Neural cell (in vitro differentiated cells): ENCODE measurements around the gene SLC39A3. TPM values are rescaled to one million over a fixed set of nuclear protein-coding genes. Genes with fewer than 3 reads are reported as not detected.

Experiments
- H2AFZ ChIP-seq: fragments of 200-600, 300-800 bp; sonication (generic), shearing (Covaris generic); 2 replicates; pipeline ENCODE4 v1.6.0; 2014; ENCODE audit warnings: low read depth, mild to moderate bottlenecking, antibody characterized with exemption, low read length, moderate library complexity
- H3F3A ChIP-seq: fragments of 200-600 bp; shearing (Covaris generic); 2 replicates; pipeline ENCODE4 v1.6.1; 2016; ENCODE audit warnings: mild to moderate bottlenecking, moderate library complexity, mixed read lengths, antibody characterized with exemption, low read length; ENCODE audit not compliant: insufficient read depth, poor library complexity, severe bottlenecking
- H3K27ac ChIP-seq: fragments of 200-600, 300-800 bp; sonication (generic), shearing (Covaris generic); 2 replicates; pipeline ENCODE4 v1.5.1; 2014; ENCODE audit warnings: mild to moderate bottlenecking, low read length, moderate library complexity
- H3K27me3 ChIP-seq: fragments of 300-800, 200-600 bp; sonication (generic), shearing (Covaris generic); 2 replicates; pipeline ENCODE4 v1.6.0; 2014; ENCODE audit warnings: mild to moderate bottlenecking, low read depth, low read length, moderate library complexity; ENCODE audit not compliant: insufficient read depth
- H3K36me3 ChIP-seq: fragments of 300-800, 200-600 bp; sonication (generic), shearing (Covaris generic); 2 replicates; pipeline ENCODE4 v1.5.1; 2014; ENCODE audit warnings: mild to moderate bottlenecking, antibody characterized with exemption, low read length, moderate library complexity; ENCODE audit not compliant: insufficient read depth
- H3K4me2 ChIP-seq: fragments of 300-800, 200-600 bp; sonication (generic), shearing (Covaris generic); 2 replicates; pipeline ENCODE4 v1.6.0; 2014; ENCODE audit warnings: mild to moderate bottlenecking, low read length
- H3K4me3 ChIP-seq: fragments of 300-800, 200-600 bp; sonication (generic), shearing (Covaris generic); 2 replicates; pipeline ENCODE4 v1.5.1; 2014; ENCODE audit warnings: mild to moderate bottlenecking, low read length, moderate library complexity
- H3K79me2 ChIP-seq: fragments of 200-600 bp; shearing (Covaris generic); replicated peaks from 2 replicates; pipeline ENCODE4 v1.6.0; 2014; ENCODE audit warnings: mild to moderate bottlenecking, low read length, moderate library complexity; ENCODE audit not compliant: insufficient read depth
- H3K9ac ChIP-seq: fragments of 300-800, 200-600 bp; sonication (generic), shearing (Covaris generic); 2 replicates; pipeline ENCODE4 v1.6.1; 2016; ENCODE audit warnings: mild to moderate bottlenecking, low read length, mixed read lengths
- H3K9me2 ChIP-seq: fragments of 200-600 bp; shearing (Covaris generic); 2 replicates; pipeline ENCODE4 v1.6.1; 2016; ENCODE audit warnings: mild to moderate bottlenecking, low read length, mixed read lengths; ENCODE audit not compliant: insufficient read depth
- H3K9me3 ChIP-seq: fragments of 200-600, 300-800 bp; sonication (generic), shearing (Covaris generic); 2 replicates; pipeline ENCODE4 v1.6.1; 2016; ENCODE audit warnings: mild to moderate bottlenecking, mixed run types, low read length, moderate library complexity, mixed read lengths
- H4K20me1 ChIP-seq: fragments of 200-600 bp; shearing (Covaris generic); 2 replicates; pipeline ENCODE4 v1.6.1; 2016; ENCODE audit warnings: mild to moderate bottlenecking, mixed run types; ENCODE audit not compliant: insufficient read depth
- EP300 ChIP-seq: fragments of 450-650 bp; conservative IDR thresholded peaks from 2 replicates; pipeline ENCODE4 v1.6.1; 2014; ENCODE audit warnings: antibody characterized with exemption, mild to moderate bottlenecking, moderate library complexity; ENCODE audit not compliant: poor library complexity, severe bottlenecking
- EZH2 ChIP-seq: fragments of 200-600, 300-800 bp; shearing (Covaris generic), sonication (generic); IDR thresholded peaks from 2 replicates; pipeline ENCODE4 v1.6.1; 2014; ENCODE audit warnings: antibody characterized with exemption, low read length, borderline replicate concordance, mild to moderate bottlenecking; ENCODE audit not compliant: insufficient read depth, poor library complexity, severe bottlenecking
- MXI1 ChIP-seq: fragments of 450-650 bp; conservative IDR thresholded peaks from 2 replicates; pipeline ENCODE4 v1.6.1; 2014; ENCODE audit warnings: antibody characterized with exemption, mild to moderate bottlenecking; ENCODE audit not compliant: poor library complexity, severe bottlenecking
- POLR2AphosphoS5 ChIP-seq: IDR thresholded peaks from 2 replicates; pipeline ENCODE4 v1.6.1; 2012
- RAD21 ChIP-seq: fragments of 450-650 bp; conservative IDR thresholded peaks from 2 replicates; pipeline ENCODE4 v1.6.1; 2014; ENCODE audit warnings: antibody characterized with exemption, mild to moderate bottlenecking, moderate library complexity
- SMC3 ChIP-seq: fragments of 450-650 bp; conservative IDR thresholded peaks from 2 replicates; pipeline ENCODE4 v1.6.1; 2014; ENCODE audit warnings: antibody characterized with exemption, mild to moderate bottlenecking, moderate library complexity; ENCODE audit not compliant: poor library complexity
- TAF1 ChIP-seq: IDR thresholded peaks from 2 replicates; pipeline ENCODE4 v1.6.1; 2012; ENCODE audit warnings: low read depth
- polyA plus RNA-seq: library from polyadenylated mRNA; depleted of rRNA; stranded (reverse); fragments of >200 nt; gene quantifications from 2 replicates; pipeline ENCODE4 v1.2.3, GENCODE V29; 2014
- TF ChIP-seq, protein P1 (sequence below): fragments of 450-650 bp; IDR thresholded peaks from 2 replicates; pipeline ENCODE4 v1.5.1; 2014; ENCODE audit warnings: antibody characterized with exemption, mild to moderate bottlenecking, moderate library complexity; ENCODE audit not compliant: poor library complexity, severe bottlenecking
- TF ChIP-seq, protein P2 (sequence below): IDR thresholded peaks from 2 replicates; pipeline ENCODE4 v1.6.1; 2012; ENCODE audit warnings: borderline replicate concordance

The SLC39A3 gene
- polyA plus RNA-seq, 1 donor from 2014 or later = 72.8 TPM

DNA sequence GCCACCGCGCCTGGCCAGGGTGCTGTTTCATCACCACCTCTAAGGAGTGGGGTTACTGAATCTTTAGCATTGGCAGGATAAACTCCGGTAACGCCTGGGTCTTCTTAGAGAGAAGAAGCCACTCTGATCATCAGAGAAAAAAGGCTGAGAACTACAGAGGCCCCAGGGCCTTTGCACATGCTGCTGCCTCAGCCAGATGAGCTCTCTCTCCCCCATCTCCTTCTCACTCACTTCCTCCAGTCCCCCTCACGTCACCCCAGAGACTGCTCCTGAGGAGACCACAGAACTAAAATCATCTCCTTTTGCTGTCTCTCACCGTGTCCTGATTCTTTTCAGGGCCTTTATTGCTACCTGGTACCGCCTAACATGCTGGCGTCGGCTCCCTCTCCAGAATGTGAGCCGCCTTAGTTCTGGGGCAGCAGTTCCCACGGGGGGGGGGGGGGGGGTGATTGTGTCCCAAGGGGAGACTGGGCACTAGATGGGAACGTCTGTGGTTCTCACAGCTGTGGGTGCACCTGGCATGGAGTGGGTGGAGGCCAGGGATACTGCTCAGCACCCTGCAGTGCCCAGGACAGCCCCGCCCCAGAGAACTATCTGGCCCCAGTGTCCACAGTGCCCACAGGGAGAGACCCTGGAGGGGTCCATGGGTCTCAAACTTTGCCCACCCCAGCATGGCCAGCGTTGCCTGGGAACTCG is 13.5 kb downstream of the SLC39A3 start:
- no peaks in the 10 kb centered on the region for H3K79me2 ChIP-seq
- H3K9me3 ChIP-seq = no peaks in the 10 kb centered on the region
- H3K36me3 ChIP-seq = no peaks in the 10 kb centered on the region
- no peaks in the 10 kb centered on the region for H3F3A ChIP-seq
- H3K9me2 ChIP-seq = no peaks in the 10 kb centered on the region
- H4K20me1 ChIP-seq = no peaks in the 10 kb centered on the region
- H3K27ac ChIP-seq = no peak overlapping the region
- no peak overlapping the region for H3K4me3 ChIP-seq
- H3K9ac ChIP-seq = no peak overlapping the region
- no peak overlapping the region for H3K4me2 ChIP-seq
- TF ChIP-seq, protein P1, sequence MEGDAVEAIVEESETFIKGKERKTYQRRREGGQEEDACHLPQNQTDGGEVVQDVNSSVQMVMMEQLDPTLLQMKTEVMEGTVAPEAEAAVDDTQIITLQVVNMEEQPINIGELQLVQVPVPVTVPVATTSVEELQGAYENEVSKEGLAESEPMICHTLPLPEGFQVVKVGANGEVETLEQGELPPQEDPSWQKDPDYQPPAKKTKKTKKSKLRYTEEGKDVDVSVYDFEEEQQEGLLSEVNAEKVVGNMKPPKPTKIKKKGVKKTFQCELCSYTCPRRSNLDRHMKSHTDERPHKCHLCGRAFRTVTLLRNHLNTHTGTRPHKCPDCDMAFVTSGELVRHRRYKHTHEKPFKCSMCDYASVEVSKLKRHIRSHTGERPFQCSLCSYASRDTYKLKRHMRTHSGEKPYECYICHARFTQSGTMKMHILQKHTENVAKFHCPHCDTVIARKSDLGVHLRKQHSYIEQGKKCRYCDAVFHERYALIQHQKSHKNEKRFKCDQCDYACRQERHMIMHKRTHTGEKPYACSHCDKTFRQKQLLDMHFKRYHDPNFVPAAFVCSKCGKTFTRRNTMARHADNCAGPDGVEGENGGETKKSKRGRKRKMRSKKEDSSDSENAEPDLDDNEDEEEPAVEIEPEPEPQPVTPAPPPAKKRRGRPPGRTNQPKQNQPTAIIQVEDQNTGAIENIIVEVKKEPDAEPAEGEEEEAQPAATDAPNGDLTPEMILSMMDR = no peak
- TF ChIP-seq EP300 = no peak
- no peak for TF ChIP-seq MXI1
- TF ChIP-seq, protein P2, sequence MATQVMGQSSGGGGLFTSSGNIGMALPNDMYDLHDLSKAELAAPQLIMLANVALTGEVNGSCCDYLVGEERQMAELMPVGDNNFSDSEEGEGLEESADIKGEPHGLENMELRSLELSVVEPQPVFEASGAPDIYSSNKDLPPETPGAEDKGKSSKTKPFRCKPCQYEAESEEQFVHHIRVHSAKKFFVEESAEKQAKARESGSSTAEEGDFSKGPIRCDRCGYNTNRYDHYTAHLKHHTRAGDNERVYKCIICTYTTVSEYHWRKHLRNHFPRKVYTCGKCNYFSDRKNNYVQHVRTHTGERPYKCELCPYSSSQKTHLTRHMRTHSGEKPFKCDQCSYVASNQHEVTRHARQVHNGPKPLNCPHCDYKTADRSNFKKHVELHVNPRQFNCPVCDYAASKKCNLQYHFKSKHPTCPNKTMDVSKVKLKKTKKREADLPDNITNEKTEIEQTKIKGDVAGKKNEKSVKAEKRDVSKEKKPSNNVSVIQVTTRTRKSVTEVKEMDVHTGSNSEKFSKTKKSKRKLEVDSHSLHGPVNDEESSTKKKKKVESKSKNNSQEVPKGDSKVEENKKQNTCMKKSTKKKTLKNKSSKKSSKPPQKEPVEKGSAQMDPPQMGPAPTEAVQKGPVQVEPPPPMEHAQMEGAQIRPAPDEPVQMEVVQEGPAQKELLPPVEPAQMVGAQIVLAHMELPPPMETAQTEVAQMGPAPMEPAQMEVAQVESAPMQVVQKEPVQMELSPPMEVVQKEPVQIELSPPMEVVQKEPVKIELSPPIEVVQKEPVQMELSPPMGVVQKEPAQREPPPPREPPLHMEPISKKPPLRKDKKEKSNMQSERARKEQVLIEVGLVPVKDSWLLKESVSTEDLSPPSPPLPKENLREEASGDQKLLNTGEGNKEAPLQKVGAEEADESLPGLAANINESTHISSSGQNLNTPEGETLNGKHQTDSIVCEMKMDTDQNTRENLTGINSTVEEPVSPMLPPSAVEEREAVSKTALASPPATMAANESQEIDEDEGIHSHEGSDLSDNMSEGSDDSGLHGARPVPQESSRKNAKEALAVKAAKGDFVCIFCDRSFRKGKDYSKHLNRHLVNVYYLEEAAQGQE = no peak
- TF ChIP-seq RAD21 = no peak
- TF ChIP-seq EZH2 = no peak
- TF ChIP-seq SMC3 = no peak
- TF ChIP-seq POLR2AphosphoS5 = no peak
- no peak for TF ChIP-seq TAF1
- no peaks in the 10 kb centered on the region for H3K27me3 ChIP-seq
- H2AFZ ChIP-seq = no peak overlapping the region

DNA sequence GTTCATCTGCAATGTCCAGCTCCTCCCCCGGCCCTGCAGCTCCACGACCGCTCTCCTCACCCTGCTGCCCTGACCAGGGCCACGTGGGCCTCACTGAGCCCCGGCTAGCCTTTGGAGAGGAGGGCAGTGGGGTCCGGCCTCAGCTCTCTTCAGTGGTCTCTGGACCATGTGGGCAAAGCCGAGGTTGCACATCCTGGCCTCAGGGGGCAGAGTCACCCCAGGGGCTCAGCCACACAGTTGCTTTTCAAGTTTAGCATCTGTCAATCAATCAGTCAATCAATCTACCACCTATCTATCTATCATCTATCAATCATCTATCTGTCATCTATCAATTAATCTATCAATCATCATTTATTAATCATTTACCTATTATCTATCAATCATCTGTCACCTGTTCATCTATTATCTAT is 15.7 kb downstream of the SLC39A3 start:
- Histone ChIP-seq H3K4me3 (no peak overlapping the region), H3F3A (no peaks in the 10 kb centered on the region), H4K20me1 (no peaks in the 10 kb centered on the region), H2AFZ (no peak overlapping the region), H3K9me3 (no peaks in the 10 kb centered on the region), H3K27me3 (no peaks in the 10 kb centered on the region), H3K79me2 (no peaks in the 10 kb centered on the region), H3K9me2 (no peaks in the 10 kb centered on the region), H3K36me3 (no peaks in the 10 kb centered on the region), H3K27ac (no peak overlapping the region), H3K4me2 (no peak overlapping the region), H3K9ac (no peak overlapping the region)
- TF ChIP-seq, protein P2 = no peak
- no peak for TF ChIP-seq POLR2AphosphoS5
- TF ChIP-seq, protein P1 = peak; percentile 15
- TF ChIP-seq EP300 = peak; percentile 88
